T-helper 2 cell (primary cell): ENCODE measurements around the gene EVA1C.
"Not testable (repeated sequence)": the region's sequence is repeated elsewhere in the genome, so short reads cannot be mapped to it uniquely, and the experiment has no call there.

Source experiments
- DNase-seq, 5 experiments: peaks; one replicate each; pipeline versions ENCODE4 v3.0.0 to v3.0.0-alpha.2; 2012 to 2022

Gene EVA1C

DNA sequence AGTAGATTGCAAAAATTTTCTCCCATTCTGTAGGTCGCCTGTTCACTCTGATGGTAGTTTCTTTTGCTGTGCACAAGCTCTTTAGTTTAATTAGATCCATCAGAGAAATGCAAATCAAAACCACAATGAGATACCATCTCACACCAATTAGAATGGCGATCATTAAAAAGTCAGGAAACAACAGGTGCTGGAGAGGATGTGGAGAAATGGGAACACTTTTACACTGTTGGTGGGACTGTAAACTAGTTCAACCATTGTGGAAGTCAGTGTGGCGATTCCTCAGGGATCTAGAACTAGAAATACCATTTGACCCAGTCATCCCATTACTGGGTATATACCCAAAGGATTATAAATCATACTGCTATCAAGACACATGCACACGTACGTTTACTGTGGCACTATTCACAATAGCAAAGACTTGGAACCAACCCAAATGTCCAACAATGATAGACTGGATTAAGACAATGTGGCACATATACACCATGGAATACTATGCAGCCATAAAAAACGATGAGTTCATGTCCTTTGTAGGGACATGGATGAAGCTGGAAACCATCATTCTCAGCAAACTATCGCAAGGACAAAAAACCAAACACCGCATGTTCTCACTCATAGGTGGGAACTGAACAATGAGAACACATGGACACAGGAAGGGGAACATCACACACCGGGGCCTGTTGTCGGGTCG, 21.8 kb upstream of the EVA1C start:
- not testable (repeated sequence) for DNase-seq

DNA sequence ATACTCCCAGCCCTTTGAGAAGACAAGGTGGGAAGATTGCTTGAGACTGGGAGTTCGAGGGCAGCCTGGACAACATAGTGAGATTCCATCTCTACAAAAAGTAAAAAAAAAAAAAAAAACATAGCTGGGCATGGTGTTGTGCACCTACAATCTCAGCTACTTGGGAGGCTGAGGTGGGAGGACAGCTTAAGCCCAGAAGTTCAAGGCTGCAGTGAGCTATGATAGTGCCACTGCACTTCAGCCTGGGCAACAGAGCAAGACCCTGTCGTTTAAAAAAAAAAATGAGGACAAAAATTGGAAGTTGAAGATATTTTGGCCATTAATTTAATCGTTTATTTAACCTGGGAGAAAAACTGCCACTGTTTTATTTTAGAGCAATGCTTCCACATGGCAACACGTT, 20.8 kb upstream of the EVA1C start:
- no peak for DNase-seq

- peak in 1 of 5 experiments; percentile 16 for DNase-seq
These were observed 20.1 kb upstream of the EVA1C start for GRCh38 chr21:32392299-32392879.

- peak; percentile 89 to 94 (median 90) for DNase-seq
These were observed 19.4 kb upstream of the EVA1C start, which contains the start of gene URB1 for GRCh38 chr21:32392880-32393676. Gene URB1 (minus strand): TSS chr21:32393012. CDS start chr21:32392910, 102 bp downstream.

DNA sequence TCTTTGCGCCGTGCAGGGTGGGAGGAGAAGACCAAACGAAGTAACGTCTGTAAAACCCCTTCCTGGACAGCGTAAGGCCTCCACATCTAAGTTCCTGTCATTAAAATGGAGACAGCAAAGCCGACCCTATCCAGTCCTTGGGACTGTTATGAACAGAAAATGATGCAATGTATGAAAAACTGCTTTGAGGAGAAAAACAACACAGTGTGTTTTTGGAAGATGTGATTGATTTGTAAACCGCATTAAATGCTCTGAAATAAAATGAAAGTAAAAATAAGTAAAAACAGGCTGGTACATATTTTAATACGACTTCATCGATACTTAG, 18.9 kb upstream of the EVA1C start:
- DNase-seq: no peak

DNA sequence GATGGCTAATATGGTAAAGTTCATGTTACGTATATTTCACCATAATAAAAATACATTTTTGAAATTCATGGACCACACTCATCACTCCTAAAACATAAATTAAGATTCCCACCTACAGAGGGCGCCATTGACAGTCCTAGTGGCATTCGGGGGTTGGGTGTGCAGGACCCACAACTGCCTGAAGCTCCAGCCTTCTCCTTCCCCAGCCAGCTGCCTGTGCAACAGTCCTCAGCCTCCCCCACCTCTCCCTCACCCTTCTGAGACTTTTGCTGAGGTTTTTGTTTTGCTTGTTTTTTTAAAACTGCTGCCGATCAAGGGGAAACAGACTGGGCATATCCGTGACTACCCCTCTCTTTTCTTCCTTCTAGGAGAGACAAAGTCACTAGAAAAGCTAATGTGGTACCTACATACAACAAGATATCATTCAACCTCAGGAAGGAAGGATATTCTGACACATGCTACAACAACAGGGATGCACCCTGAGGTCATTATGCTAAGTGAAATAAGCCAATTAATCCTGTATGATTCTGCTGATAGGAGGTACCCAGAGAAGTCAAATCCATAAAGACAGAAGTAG, 9.2 kb upstream of the EVA1C start:
- DNase-seq: peak in 4 of 5 experiments; percentile 13 to 65 (median 38)

GRCh38 chr21:32406405-32406804, 6.1 kb upstream of the EVA1C start:
- DNase-seq: no peak

- DNase-seq: no peak
These were observed 2.2 kb upstream of the EVA1C start for GRCh38 chr21:32410291-32410690.

- no peak for DNase-seq
These were observed 1.6 kb upstream of the EVA1C start for GRCh38 chr21:32410916-32411315.

- DNase-seq: peak; percentile 19 to 75 (median 51)
These were observed 950 bp upstream of the EVA1C start for GRCh38 chr21:32411350-32412161.

GRCh38 chr21:32413015-32413504, 554 bp downstream of the EVA1C start:
- no peak for DNase-seq

GRCh38 chr21:32413697-32414578, 1.4 kb downstream of the EVA1C start:
- DNase-seq: no peak

DNA sequence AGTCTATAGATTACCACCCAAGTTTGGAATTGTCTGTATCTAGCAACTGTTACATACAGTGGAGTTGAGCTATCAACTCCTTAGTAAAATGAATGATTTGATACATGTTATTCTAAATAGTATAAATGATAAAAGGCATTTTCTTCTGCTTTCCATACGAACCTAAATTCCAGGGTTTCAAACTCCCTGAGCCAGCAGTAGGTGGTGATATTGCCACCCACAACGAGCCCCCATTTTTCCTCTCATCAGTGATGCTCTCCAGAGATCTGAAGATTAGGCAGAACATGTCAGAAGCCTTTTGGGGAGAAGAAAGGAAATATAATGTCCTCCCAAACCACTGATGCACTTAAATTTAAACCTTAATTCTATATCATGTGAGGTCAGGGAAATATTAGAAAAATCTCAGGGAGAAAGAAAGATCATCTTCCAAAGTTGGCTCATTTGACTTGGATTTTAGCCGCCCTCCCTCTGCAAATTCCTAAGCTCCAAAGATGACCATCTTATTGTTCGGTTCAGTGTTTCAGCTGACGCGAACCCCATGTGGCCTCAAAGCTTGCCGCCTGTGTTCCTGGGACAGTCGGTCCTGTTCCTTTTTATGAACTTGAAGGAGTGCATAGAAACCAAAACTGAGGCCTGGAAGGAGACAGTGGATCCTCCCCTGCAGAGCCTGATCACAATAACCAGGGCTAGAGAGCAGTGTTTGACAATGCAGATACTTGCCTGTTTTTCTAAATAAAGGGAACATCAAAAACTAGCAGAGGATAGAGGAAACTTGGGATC, 2.3 kb downstream of the EVA1C start:
- no peak for DNase-seq

DNA sequence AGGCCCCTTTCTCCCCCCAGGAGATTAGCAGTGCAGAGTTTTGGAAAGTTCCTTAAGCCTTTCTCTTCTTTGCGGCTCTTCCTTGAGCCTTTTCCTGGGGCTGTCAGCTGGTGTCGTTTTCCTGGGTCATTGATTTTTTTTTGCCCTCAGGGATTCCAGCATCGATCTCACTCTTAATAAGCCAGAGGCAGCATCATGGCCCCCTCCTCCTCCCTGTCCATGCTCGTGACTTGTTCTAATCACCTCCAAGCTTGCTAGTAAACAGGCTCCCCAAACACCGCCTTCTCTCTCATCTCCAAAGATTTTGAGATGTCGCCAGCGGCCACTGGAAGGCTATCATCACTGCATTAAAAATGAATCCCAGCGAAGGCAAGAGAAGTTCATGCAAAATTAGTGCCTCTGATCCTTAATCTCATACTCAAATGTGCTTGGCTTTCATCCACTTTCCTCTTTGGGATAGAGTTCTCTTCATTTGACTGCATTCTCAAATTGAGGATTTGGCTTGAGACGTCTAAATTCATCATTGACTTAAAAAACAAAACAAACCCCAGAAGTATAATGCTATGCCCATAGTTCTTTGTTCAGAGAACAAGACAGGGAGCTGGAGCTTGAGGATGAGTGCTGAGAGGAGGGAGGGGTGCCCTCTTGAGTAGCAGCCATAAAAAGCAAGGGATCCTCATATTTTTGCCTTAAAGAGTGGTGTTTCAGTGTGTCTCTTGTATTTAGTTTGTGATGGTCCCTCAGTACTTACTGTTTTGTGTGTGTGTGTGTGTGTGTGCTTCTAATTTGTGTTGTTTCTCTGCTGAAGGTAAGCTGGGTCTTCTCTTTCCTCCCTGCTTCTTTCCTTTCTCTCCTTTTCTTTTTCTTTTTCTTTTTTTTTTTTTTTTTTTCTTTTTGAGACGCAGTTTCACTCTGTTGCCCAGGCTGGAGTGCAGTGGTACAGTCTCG, 3.2 kb downstream of the EVA1C start:
- DNase-seq: no peak

GRCh38 chr21:32418146-32418545, 5.6 kb downstream of the EVA1C start:
- no peak for DNase-seq

DNA sequence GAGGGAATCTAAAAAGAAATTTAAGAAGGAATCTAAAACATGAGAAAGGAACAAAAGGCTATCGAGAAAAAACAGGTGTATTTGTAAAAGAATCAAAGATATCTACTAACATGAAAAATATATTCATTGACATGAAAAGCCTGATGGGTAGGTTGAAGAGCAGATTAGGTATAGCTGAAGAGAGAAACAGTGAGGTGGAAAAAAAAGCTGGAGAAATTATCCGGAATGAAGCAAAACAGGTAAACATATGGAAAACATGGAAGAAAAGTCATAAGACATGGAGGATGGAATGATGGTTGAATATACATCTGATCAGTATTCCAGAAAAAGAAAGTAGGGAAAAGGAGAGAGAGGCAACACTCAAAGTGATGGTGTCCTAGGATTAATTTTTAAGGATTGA, 9.6 kb downstream of the EVA1C start:
- DNase-seq: no peak

- DNase-seq: no peak
These were observed 11.0 kb downstream of the EVA1C start for GRCh38 chr21:32423320-32424190.

GRCh38 chr21:32424191-32424535, 11.7 kb downstream of the EVA1C start:
- DNase-seq: no peak
